Lower lobe of right lung (tissue), 2 donors: ENCODE data around the gene PIAS1. TPM values are rescaled to one million over a fixed set of nuclear protein-coding genes. Genes with fewer than 3 reads are reported as not detected.

Source experiments
- ATAC-seq, 2 donors: fragments of 200-7000 bp; cut with Tn5 transposase; one replicate each; pipeline ENCODE4 v1.9.1; 2020 to 2022; ENCODE audit warnings: mild to moderate bottlenecking in 2 of 2, moderate library complexity in 2 of 2
- DNase-seq: peaks from one replicate; pipeline ENCODE4 v3.0.0-alpha.2; 2020
- H3K27ac ChIP-seq: fragments of 200-600 bp; one replicate; pipeline ENCODE4 v1.8.0; 2022
- H3K27me3 ChIP-seq: fragments of 200-600 bp; one replicate; pipeline ENCODE4 v1.8.0; 2022; ENCODE audit warnings: low read depth
- H3K36me3 ChIP-seq: fragments of 200-600 bp; one replicate; pipeline ENCODE4 v1.8.0; 2022; ENCODE audit warnings: mild to moderate bottlenecking
- H3K4me1 ChIP-seq: fragments of 200-600 bp; one replicate; pipeline ENCODE4 v1.8.0; 2022
- H3K4me3 ChIP-seq: fragments of 200-600 bp; one replicate; pipeline ENCODE4 v1.8.0; 2022; ENCODE audit warnings: mild to moderate bottlenecking
- H3K9me3 ChIP-seq: fragments of 200-600 bp; one replicate; pipeline ENCODE4 v1.8.0; 2022
- CTCF ChIP-seq: fragments of 200-600 bp; IDR thresholded peaks from one replicate; pipeline ENCODE4 v1.8.0; 2022; ENCODE audit warnings: antibody characterized with exemption, mild to moderate bottlenecking
- intact Hi-C: fragments of 100-400 bp; cut with DNase I; formaldehyde crosslinking; loops from one replicate; pipeline ENCODE4 v1.11.0; 2022
- total RNA-seq: library from RNA; stranded (reverse); fragmentation: NEBNext Ultra II Directional; extraction: Animal tissue kit (Norgen Biotek cat#: 25700); gene quantifications from one replicate; pipeline ENCODE4 v1.2.1, GENCODE V29; 2021
- donor health status: DM: no; HTN: yes; CAD: no; lungs with severe emphysema.

PIAS1 gene
- total RNA-seq, 1 donor from 2014 or later = 73.1 TPM

- TF ChIP-seq CTCF = no peak
- Histone ChIP-seq H3K4me3 (no peak overlapping the region), H3K4me1 (peaks cover 5% of the 10 kb centered on the region), H3K36me3 (no peaks in the 10 kb centered on the region), H3K27ac (no peak overlapping the region), H3K9me3 (peaks cover 27% of the 10 kb centered on the region), H3K27me3 (no peaks in the 10 kb centered on the region)
- intact Hi-C loops = no loop called here
- ATAC-seq = no peak
- no peak for DNase-seq
Measured at GRCh38 chr15:68096099-68096498, 42.0 kb downstream of the PIAS1 start.

GRCh38 chr15:68097029-68097428 lies 42.9 kb downstream of the PIAS1 start:
- intact Hi-C loops = no loop called here
- no peak for TF ChIP-seq CTCF
- Histone ChIP-seq H3K27me3 (no peaks in the 10 kb centered on the region), H3K4me3 (no peak overlapping the region), H3K36me3 (no peaks in the 10 kb centered on the region), H3K27ac (no peak overlapping the region), H3K9me3 (peaks cover 27% of the 10 kb centered on the region), H3K4me1 (peaks cover 10% of the 10 kb centered on the region)
- ATAC-seq (no peak), DNase-seq (no peak)

- intact Hi-C loops = no loop called here
- ATAC-seq = no peak
- no peak overlapping the region for H3K4me3 ChIP-seq
- no peaks in the 10 kb centered on the region for H3K27me3 ChIP-seq
- peaks cover 7% of the 10 kb centered on the region for H3K36me3 ChIP-seq
- no peak for TF ChIP-seq CTCF
- H3K27ac ChIP-seq = no peak overlapping the region
- no peak for DNase-seq
- peaks cover 27% of the 10 kb centered on the region for H3K9me3 ChIP-seq
- peaks cover 20% of the 10 kb centered on the region for H3K4me1 ChIP-seq
Measured at GRCh38 chr15:68098465-68098864, 44.4 kb downstream of the PIAS1 start.

- Histone ChIP-seq H3K27ac (no peak overlapping the region), H3K9me3 (peaks cover 32% of the 10 kb centered on the region), H3K4me3 (no peak overlapping the region), H3K27me3 (no peaks in the 10 kb centered on the region), H3K4me1 (peaks cover 20% of the 10 kb centered on the region), H3K36me3 (peaks cover 12% of the 10 kb centered on the region)
- ATAC-seq = no peak
- no peak for DNase-seq
- intact Hi-C loops = no loop called here
- no peak for TF ChIP-seq CTCF
Measured at GRCh38 chr15:68100194-68100593, 46.1 kb downstream of the PIAS1 start.

- TF ChIP-seq CTCF = no peak
- Histone ChIP-seq H3K27me3 (no peaks in the 10 kb centered on the region), H3K36me3 (peaks cover 12% of the 10 kb centered on the region), H3K9me3 (peaks cover 5% of the 10 kb centered on the region), H3K4me3 (no peak overlapping the region), H3K27ac (no peak overlapping the region), H3K4me1 (peaks cover 40% of the 10 kb centered on the region)
- intact Hi-C loops = no loop called here
- DNase-seq = no peak
- no peak for ATAC-seq
Measured at GRCh38 chr15:68103603-68104002, 49.5 kb downstream of the PIAS1 start.

- peaks cover 12% of the 10 kb centered on the region for H3K36me3 ChIP-seq
- no peak overlapping the region for H3K4me3 ChIP-seq
- ATAC-seq (peak in 1 of 2 donors; percentile 18), DNase-seq (no peak)
- intact Hi-C loops = no loop called here
- peaks cover 5% of the 10 kb centered on the region for H3K9me3 ChIP-seq
- no peak overlapping the region for H3K27ac ChIP-seq
- H3K27me3 ChIP-seq = no peaks in the 10 kb centered on the region
- peaks cover 33% of the 10 kb centered on the region for H3K4me1 ChIP-seq
- no peak for TF ChIP-seq CTCF
Measured at GRCh38 chr15:68106656-68107055, 52.5 kb downstream of the PIAS1 start.
